Measurements from ENCODE around the gene SFT2D2. TPM values are rescaled to one million over a fixed set of nuclear protein-coding genes. Genes with fewer than 3 reads are reported as not detected.

The SFT2D2 gene
- total and polyA plus RNA-seq, 7 donors: 2.5 to 43.2 (median 36.7) TPM

DNA sequence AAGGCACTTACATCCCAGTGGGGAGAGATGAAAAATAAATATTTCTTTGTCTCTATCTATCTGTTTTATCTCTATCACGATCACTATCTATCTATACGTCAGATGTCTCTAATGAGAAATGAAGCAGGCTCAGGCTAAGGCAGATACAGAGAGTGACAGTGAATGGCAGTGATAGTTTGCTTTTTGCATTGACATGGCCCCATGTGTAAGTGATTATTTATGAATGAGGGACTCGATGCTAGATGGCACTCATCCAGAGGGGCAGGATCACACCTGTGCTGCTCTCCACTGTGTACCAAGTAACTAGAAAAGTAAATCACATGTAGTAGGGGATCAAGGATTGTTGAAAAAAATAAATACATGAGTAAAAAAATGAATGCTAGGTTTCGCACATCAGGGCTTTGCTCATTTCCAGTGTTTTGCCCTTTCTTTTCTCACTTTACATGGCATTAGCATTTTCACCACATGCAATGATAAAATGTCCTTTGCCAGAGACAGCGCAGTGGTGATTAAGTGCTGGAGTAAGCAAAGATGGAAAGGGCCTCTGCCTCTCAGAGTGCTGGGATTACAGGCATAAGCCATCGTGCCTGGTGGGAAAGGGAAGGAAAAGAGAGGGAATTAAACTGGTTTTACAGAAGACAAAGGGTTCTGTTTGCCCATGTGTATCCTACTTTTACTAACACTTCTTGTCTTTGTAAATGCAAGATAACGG, 71.4 kb downstream of the SFT2D2 start:
- intact Hi-C loops (cut with DNase I): no loop called here
- TF ChIP-seq, protein P1, sequence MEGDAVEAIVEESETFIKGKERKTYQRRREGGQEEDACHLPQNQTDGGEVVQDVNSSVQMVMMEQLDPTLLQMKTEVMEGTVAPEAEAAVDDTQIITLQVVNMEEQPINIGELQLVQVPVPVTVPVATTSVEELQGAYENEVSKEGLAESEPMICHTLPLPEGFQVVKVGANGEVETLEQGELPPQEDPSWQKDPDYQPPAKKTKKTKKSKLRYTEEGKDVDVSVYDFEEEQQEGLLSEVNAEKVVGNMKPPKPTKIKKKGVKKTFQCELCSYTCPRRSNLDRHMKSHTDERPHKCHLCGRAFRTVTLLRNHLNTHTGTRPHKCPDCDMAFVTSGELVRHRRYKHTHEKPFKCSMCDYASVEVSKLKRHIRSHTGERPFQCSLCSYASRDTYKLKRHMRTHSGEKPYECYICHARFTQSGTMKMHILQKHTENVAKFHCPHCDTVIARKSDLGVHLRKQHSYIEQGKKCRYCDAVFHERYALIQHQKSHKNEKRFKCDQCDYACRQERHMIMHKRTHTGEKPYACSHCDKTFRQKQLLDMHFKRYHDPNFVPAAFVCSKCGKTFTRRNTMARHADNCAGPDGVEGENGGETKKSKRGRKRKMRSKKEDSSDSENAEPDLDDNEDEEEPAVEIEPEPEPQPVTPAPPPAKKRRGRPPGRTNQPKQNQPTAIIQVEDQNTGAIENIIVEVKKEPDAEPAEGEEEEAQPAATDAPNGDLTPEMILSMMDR (IDR thresholded peaks at IDR 0.05): no peak
- TF ChIP-seq EP300 (IDR thresholded peaks at IDR 0.05): no peak
- no peak for TF ChIP-seq POLR2AphosphoS5 (IDR thresholded peaks at IDR 0.05)
- no peak for TF ChIP-seq POLR2A (IDR thresholded peaks at IDR 0.05)

DNA sequence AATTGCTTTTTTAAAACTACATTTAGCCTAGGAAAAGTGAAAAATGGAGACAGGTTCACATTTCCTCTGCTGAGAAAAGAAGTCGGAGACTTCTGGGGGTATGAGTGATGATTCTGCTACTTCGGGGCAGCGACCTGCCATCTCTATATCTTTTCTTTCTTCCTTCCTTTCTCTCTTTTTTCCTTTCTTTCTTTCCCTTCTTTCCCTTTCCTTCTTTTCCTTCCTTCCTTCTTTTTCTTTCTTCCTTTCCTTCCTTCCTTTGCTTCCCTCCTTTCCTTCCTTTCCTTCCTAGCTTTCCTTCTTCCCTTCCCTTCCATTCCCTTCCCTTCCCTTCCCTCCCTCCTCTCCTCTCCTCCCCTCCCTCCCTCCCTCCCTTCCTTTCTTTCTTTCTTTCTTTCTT, 72.6 kb downstream of the SFT2D2 start:
- no peak overlapping the region for H3K27ac ChIP-seq
- H3K9me3 ChIP-seq: no peaks in the 10 kb centered on the region
- H3K4me1 ChIP-seq: no peaks in the 10 kb centered on the region
- H3K27me3 ChIP-seq: no peaks in the 10 kb centered on the region
- TF ChIP-seq POLR2AphosphoS5 (IDR thresholded peaks at IDR 0.05) (no peak), EP300 (IDR thresholded peaks at IDR 0.05) (no peak), POLR2A (IDR thresholded peaks at IDR 0.05) (no peak)
- TF ChIP-seq, protein P1 (IDR thresholded peaks at IDR 0.05): no peak
- DNase-seq: no peak
- H3K4me3 ChIP-seq: no peak overlapping the region
- intact Hi-C loops (cut with DNase I): no loop called here
- H3K36me3 ChIP-seq: no peaks in the 10 kb centered on the region
- 95 to 97% methylated on average over 3 of the region's 3 CpGs for WGBS, 2 donors

More for the DNA sequence above, 71.4 kb downstream of the SFT2D2 start:
- WGBS, 2 donors: 89% methylated on average over 7 of the region's 7 CpGs
- H3K4me1 ChIP-seq: no peaks in the 10 kb centered on the region
- no peak overlapping the region for H3K27ac ChIP-seq
- H3K27me3 ChIP-seq: no peaks in the 10 kb centered on the region
- no peaks in the 10 kb centered on the region for H3K9me3 ChIP-seq
- H3K36me3 ChIP-seq: no peaks in the 10 kb centered on the region
- H3K4me3 ChIP-seq: no peak overlapping the region
- no peak for DNase-seq

DNA sequence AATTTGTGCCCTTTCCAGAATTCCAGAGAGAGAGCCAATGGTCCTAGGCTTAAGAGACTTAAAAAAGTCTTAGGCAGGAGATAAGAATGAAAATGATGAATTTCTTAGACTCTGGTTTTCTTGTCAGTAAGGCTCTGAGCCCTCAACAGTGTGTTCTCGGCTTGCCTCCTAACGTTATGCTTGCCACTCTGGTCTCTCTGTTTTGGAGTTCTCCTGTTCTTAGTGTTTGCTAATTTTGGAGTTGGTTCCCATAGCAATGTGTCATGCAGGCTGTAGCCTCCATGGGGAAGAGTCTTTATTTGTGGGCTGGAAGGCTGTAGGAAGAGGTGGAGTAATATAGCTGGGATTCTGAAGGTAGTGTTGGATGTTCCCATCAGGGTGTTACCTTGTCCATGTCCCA, 74.8 kb downstream of the SFT2D2 start:
- Histone ChIP-seq H3K36me3 (no peaks in the 10 kb centered on the region), H3K4me1 (no peaks in the 10 kb centered on the region), H3K27me3 (no peaks in the 10 kb centered on the region), H3K27ac (no peak overlapping the region), H3K4me3 (no peak overlapping the region), H3K9me3 (no peaks in the 10 kb centered on the region)
- DNase-seq: no peak
- intact Hi-C loops (cut with DNase I): no loop called here
- TF ChIP-seq POLR2AphosphoS5 (IDR thresholded peaks at IDR 0.05): no peak
- TF ChIP-seq POLR2A (IDR thresholded peaks at IDR 0.05): no peak
- TF ChIP-seq EP300 (IDR thresholded peaks at IDR 0.05): no peak
- TF ChIP-seq, protein P1 (IDR thresholded peaks at IDR 0.05): no peak
- WGBS, 2 donors: 67 to 95% methylated on average over 2 of the region's 2 CpGs

DNA sequence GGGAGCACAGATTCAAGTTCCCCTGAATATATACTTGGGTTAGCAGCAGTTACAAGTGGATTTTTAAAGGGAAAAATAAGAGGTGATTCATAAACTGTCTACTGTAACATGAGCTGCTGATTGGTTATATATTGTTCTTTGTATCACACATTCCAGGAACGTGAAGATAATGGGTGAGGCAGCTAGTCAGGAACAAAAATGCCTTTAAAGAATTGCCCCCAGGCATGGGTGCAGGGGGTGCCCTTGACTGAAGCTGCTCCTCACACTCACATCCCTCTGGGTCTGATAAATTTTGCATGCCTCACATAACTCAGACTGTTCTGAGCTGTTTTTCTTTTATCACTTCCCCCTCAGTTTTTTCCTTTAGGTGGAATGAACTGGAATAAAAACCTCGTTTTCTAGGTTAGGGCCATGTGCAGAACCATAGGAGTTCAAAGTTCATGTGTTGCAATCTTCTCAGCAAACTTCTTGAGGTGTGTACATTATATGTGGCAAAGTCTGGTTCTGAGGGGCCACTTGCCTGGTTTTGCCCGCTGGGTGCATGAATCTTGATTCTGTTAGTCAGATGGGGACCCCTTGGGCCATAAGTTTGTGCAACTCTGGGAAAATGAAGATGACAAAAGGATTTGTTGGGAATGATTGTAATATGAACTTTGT, 76.0 kb downstream of the SFT2D2 start:
- intact Hi-C loops (cut with DNase I): no loop called here
- DNase-seq: no peak
- no peaks in the 10 kb centered on the region for H3K9me3 ChIP-seq
- no peaks in the 10 kb centered on the region for H3K4me1 ChIP-seq
- no peak for TF ChIP-seq EP300 (IDR thresholded peaks at IDR 0.05)
- no peak for TF ChIP-seq POLR2AphosphoS5 (IDR thresholded peaks at IDR 0.05)
- TF ChIP-seq, protein P1 (IDR thresholded peaks at IDR 0.05): no peak
- H3K36me3 ChIP-seq: no peaks in the 10 kb centered on the region
- H3K27ac ChIP-seq: no peak overlapping the region
- no peaks in the 10 kb centered on the region for H3K27me3 ChIP-seq
- 39 to 69% methylated on average over 3 of the region's 3 CpGs for WGBS, 2 donors
- no peak overlapping the region for H3K4me3 ChIP-seq

Small RNA genes lying within 50 kb of the gene (small RNA-seq; reads per million reads assigned to genes)
- gene AL021397.1 (0 reads per million in 3 donors), gene RNU6-1310P (0 reads per million in 3 donors)

Other genes starting within 250 kb of the SFT2D2 start
- gene GPR161, start 89.1 kb upstream of the SFT2D2 start, total RNA-seq: 10 to 100 TPM in 3 of 4 donors, 1 to 10 TPM in 1; 8.9 to 23.0 (median 14.1) TPM
- gene GPR161, start 89.1 kb upstream of the SFT2D2 start, polyA plus RNA-seq: 1 to 10 TPM in 1 of 3 donors, under 1 TPM in 2; 0.60 to 2.7 (median 0.92) TPM
- 10 to 100 TPM; 24.0 to 31.0 (median 30.8) TPM for gene TIPRL, start 47.0 kb upstream of the SFT2D2 start, total RNA-seq
- 10 to 100 TPM; 19.3 to 31.0 (median 24.6) TPM for gene TIPRL, start 47.0 kb upstream of the SFT2D2 start, polyA plus RNA-seq
- gene TBX19, start 54.9 kb downstream of the SFT2D2 start, total RNA-seq: 1 to 10 TPM; 2.7 to 5.3 (median 3.1) TPM
- gene TBX19, start 54.9 kb downstream of the SFT2D2 start, polyA plus RNA-seq: 1 to 10 TPM in 2 of 3 donors, under 1 TPM in 1; 0.46 to 1.8 (median 1.2) TPM